MM.1S (cell line): ENCODE measurements around the gene AKAP4.

Experiments used
- CTCF ChIP-seq: fragments of 300-600 bp; sonication (generic); IDR thresholded peaks from 2 replicates; pipeline ENCODE4 v1.5.1; 2016; ENCODE audit warnings: antibody characterized with exemption, low read length, mixed read lengths
- EZH2 ChIP-seq: fragments of 300-600 bp; sonication (generic); optimal IDR thresholded peaks from 2 replicates; pipeline ENCODE3; 2017; ENCODE audit warnings: low read depth, mild to moderate bottlenecking, antibody characterized with exemption, low read length, mixed read lengths

GRCh38 chrX:50157545-50158135 is 43.2 kb downstream of the AKAP4 start:
- TF ChIP-seq CTCF: no peak
- no peak for TF ChIP-seq EZH2
